IMR-90 (cell line): ENCODE results near the gene ZNF599. TPM values are rescaled to one million over a fixed set of nuclear protein-coding genes. Genes with fewer than 3 reads are reported as not detected.

Experiments
- ATAC-seq: fragments of 200-7000 bp; cut with Tn5 transposase; 2 replicates; pipeline ENCODE4 v1.9.1; 2020; ENCODE audit warnings: low read depth, mild to moderate bottlenecking, moderate library complexity
- BruUV-seq: library from RNA; stranded (reverse); fragments of 400-500 nt; replicated peaks from 2 replicates; lab custom pipeline; 2021; lab: Mats Ljungman, UMichigan
- CTCF ChIA-PET: fragments of 300-600 bp; formaldehyde crosslinking; extraction: SDS; loops from one replicate; lab custom pipeline; 2021; ENCODE audit warnings: antibody characterized with exemption; lab: Yijun Ruan, JAX
- POLR2A ChIA-PET: fragments of 300-600 bp; sonication (Branson Sonifier 250); formaldehyde crosslinking; loops from one replicate; lab custom pipeline; 2022; ENCODE audit warnings: antibody characterized with exemption; ENCODE audit not compliant: unreplicated experiment; lab: Charles Lee
- DNase-seq: peaks from one replicate; pipeline ENCODE4 v3.0.0; 2013
- H2AFZ ChIP-seq: replicated peaks from 2 replicates; pipeline ENCODE3; 2013; ENCODE audit warnings: low read length, mild to moderate bottlenecking; ENCODE audit not compliant: poor library complexity
- H2AK5ac ChIP-seq: 2 replicates; pipeline ENCODE4 v1.6.1; 2013; ENCODE audit warnings: low read depth, low read length, inconsistent platforms
- H2AK9ac ChIP-seq: replicated peaks from 2 replicates; pipeline ENCODE3; 2013; ENCODE audit warnings: mild to moderate bottlenecking, low read depth, low read length, moderate library complexity; ENCODE audit not compliant: poor library complexity
- H2BK120ac ChIP-seq: 2 replicates; pipeline ENCODE4 v1.6.1; 2013; ENCODE audit warnings: low read depth, low read length, inconsistent platforms
- H2BK15ac ChIP-seq: 3 replicates; pipeline ENCODE4 v1.6.1; 2013; ENCODE audit warnings: low read depth, low read length, inconsistent platforms
- H2BK20ac ChIP-seq: 2 replicates; pipeline ENCODE4 v1.6.1; 2013; ENCODE audit warnings: low read depth, mild to moderate bottlenecking, inconsistent platforms, low read length, moderate library complexity
- H2BK5ac ChIP-seq: 2 replicates; pipeline ENCODE4 v1.6.1; 2013; ENCODE audit warnings: mild to moderate bottlenecking, low read depth, low read length, inconsistent platforms; ENCODE audit not compliant: poor library complexity, severe bottlenecking
- H3K14ac ChIP-seq: replicated peaks from 2 replicates; pipeline ENCODE4 v1.6.1; 2013; ENCODE audit warnings: low read depth, low read length, inconsistent platforms
- H3K18ac ChIP-seq: 2 replicates; pipeline ENCODE4 v1.6.1; 2013; ENCODE audit warnings: low read depth, low read length, control low read depth
- H3K23ac ChIP-seq: 2 replicates; pipeline ENCODE4 v1.6.1; 2013; ENCODE audit warnings: low read depth, low read length, inconsistent platforms
- H3K27ac ChIP-seq: 2 replicates; pipeline ENCODE4 v1.5.1; 2013; ENCODE audit warnings: mild to moderate bottlenecking, control low read depth, low read length; ENCODE audit not compliant: insufficient read depth
- H3K27me3 ChIP-seq: 2 replicates; pipeline ENCODE4 v1.6.1; 2013; ENCODE audit warnings: low read length; ENCODE audit not compliant: control insufficient read depth, insufficient read depth
- H3K36me3 ChIP-seq: 2 replicates; pipeline ENCODE4 v1.6.1; 2013; ENCODE audit warnings: low read length, mixed read lengths; ENCODE audit not compliant: control insufficient read depth, insufficient read depth
- H3K4ac ChIP-seq: 2 replicates; pipeline ENCODE4 v1.6.1; 2013; ENCODE audit warnings: low read depth, low read length, inconsistent platforms
- H3K4me1 ChIP-seq: 2 replicates; pipeline ENCODE4 v1.6.1; 2013; ENCODE audit warnings: low read length, mixed read lengths; ENCODE audit not compliant: control insufficient read depth, insufficient read depth
- H3K4me2 ChIP-seq: 2 replicates; pipeline ENCODE4 v1.6.1; 2013; ENCODE audit warnings: low read depth, mild to moderate bottlenecking, control low read depth, low read length, moderate library complexity
- H3K4me3 ChIP-seq: 2 replicates; pipeline ENCODE4 v1.5.1; 2013; ENCODE audit warnings: low read depth, mild to moderate bottlenecking, control low read depth, low read length, moderate library complexity; ENCODE audit not compliant: insufficient read depth
- H3K56ac ChIP-seq: 2 replicates; pipeline ENCODE4 v1.6.1; 2013; ENCODE audit warnings: low read length, inconsistent platforms; ENCODE audit not compliant: insufficient read depth; ENCODE audit errors: extremely low read depth
- H3K79me1 ChIP-seq, 2 experiments: 2 replicates each; pipeline ENCODE4 v1.6.1; 2013; ENCODE audit warnings: low read length in 2 of 2, inconsistent platforms in 1 of 2, low read depth in 1 of 2
- H3K9ac ChIP-seq: 2 replicates; pipeline ENCODE4 v1.6.1; 2013; ENCODE audit warnings: low read depth, low read length, control low read depth
- H3K9me1 ChIP-seq: 2 replicates; pipeline ENCODE4 v1.6.1; 2013; ENCODE audit warnings: low read length, inconsistent platforms; ENCODE audit not compliant: insufficient read depth
- H3K9me3 ChIP-seq: 2 replicates; pipeline ENCODE4 v1.6.1; 2013; ENCODE audit warnings: low read length; ENCODE audit not compliant: control insufficient read depth, insufficient read depth
- H4K20me1 ChIP-seq: 2 replicates; pipeline ENCODE4 v1.6.1; 2013; ENCODE audit warnings: low read length, inconsistent platforms; ENCODE audit not compliant: insufficient read depth
- H4K5ac ChIP-seq: 2 replicates; pipeline ENCODE4 v1.6.1; 2013; ENCODE audit warnings: mild to moderate bottlenecking, low read depth, low read length, control low read depth
- H4K8ac ChIP-seq, 2 experiments: 2 replicates each; pipeline ENCODE4 v1.6.1; 2013; ENCODE audit warnings: low read depth in 2 of 2, low read length in 2 of 2, control low read depth in 1 of 2, inconsistent platforms in 1 of 2
- H4K91ac ChIP-seq: 2 replicates; pipeline ENCODE4 v1.6.1; 2013; ENCODE audit warnings: low read depth, low read length, inconsistent platforms; ENCODE audit not compliant: insufficient read depth
- BHLHE40 ChIP-seq: fragments of 150-350 bp; IDR thresholded peaks from 2 replicates; pipeline ENCODE4 v1.6.1; 2016; ENCODE audit warnings: mild to moderate bottlenecking, low read depth, low read length
- FOS ChIP-seq: fragments of 150-350 bp; IDR thresholded peaks from 2 replicates; pipeline ENCODE4 v1.6.1; 2016; ENCODE audit warnings: low read depth, low read length
- MAFK ChIP-seq: IDR thresholded peaks from 2 replicates; pipeline ENCODE4 v1.6.1; 2012; ENCODE audit warnings: low read depth, low read length, improper control_type of control experiment
- MAZ ChIP-seq: IDR thresholded peaks from 2 replicates; pipeline ENCODE4 v1.6.1; 2012; ENCODE audit warnings: low read depth, mild to moderate bottlenecking, low read length, improper control_type of control experiment, moderate library complexity, borderline replicate concordance
- MXI1 ChIP-seq: IDR thresholded peaks from 2 replicates; pipeline ENCODE4 v1.6.1; 2012; ENCODE audit warnings: low read depth, mild to moderate bottlenecking, low read length, moderate library complexity, borderline replicate concordance
- POLR2A ChIP-seq: IDR thresholded peaks from 2 replicates; pipeline ENCODE4 v1.6.1; 2012; ENCODE audit warnings: mild to moderate bottlenecking, low read depth, low read length
- RAD21 ChIP-seq: IDR thresholded peaks from 2 replicates; pipeline ENCODE4 v1.6.1; 2012; ENCODE audit warnings: low read length, improper control_type of control experiment
- RCOR1 ChIP-seq: IDR thresholded peaks from 2 replicates; pipeline ENCODE4 v1.6.1; 2012; ENCODE audit warnings: mild to moderate bottlenecking, low read length, improper control_type of control experiment; ENCODE audit not compliant: insufficient replicate concordance
- SMC3 ChIP-seq: fragments of 150-350 bp; IDR thresholded peaks from 2 replicates; pipeline ENCODE4 v1.6.1; 2016; ENCODE audit warnings: low read depth, mild to moderate bottlenecking, antibody characterized with exemption, low read length, moderate library complexity
- WGBS, 2 experiments: methylation state at CpG; one replicate each; pipeline versions ENCODE4 v1.1.5 to v1.1.7; 2013; ENCODE audit warnings: missing lambda C conversion rate in 2 of 2; ENCODE audit not compliant: insufficient read length in 1 of 2; ENCODE audit errors: extremely low coverage in 2 of 2; 5-methylcytosine and 5-hydroxymethylcytosine counted together
- dilution Hi-C: fragments of 300-500 bp; cut with HindIII; formaldehyde crosslinking; loops from one replicate; pipeline ENCODE4 v1.14.3; 2018; ENCODE audit warnings: low sequenced_read_pairs; ENCODE audit not compliant: unreplicated experiment
- in situ Hi-C: fragments of 300-500 bp; cut with MboI; formaldehyde crosslinking; loops from 3 replicates; pipeline ENCODE4 v1.14.3; 2019; ENCODE audit warnings: low sequenced_read_pairs, inconsistent platforms, mixed read lengths
- intact Hi-C: fragments of 100-400 bp; cut with micrococcal nuclease; formaldehyde crosslinking; loops from 2 replicates; pipeline ENCODE4 v1.10.0; 2022
- polyA plus RNA-seq, 3 experiments: library from polyadenylated mRNA; depleted of rRNA; stranded (reverse); fragments of >200 nt; gene quantifications; 2 replicates each; pipeline ENCODE4 v1.2.3, GENCODE V29; 2012; ENCODE audit warnings: low replicate concordance in 1 of 3
- total RNA-seq: library from RNA; depleted of rRNA; stranded (reverse); fragments of >200 nt; gene quantifications from 2 replicates; pipeline ENCODE4 v1.2.3, GENCODE V29; 2012
- TF ChIP-seq, protein P1 (sequence below): fragments of 150-350 bp; IDR thresholded peaks from 2 replicates; pipeline ENCODE4 v1.6.1; 2016; ENCODE audit warnings: low read depth, mild to moderate bottlenecking, low read length, moderate library complexity, borderline replicate concordance
- TF ChIP-seq, protein P2 (sequence below): conservative IDR thresholded peaks from 2 replicates; pipeline ENCODE4 v1.5.1; 2012; ENCODE audit warnings: mild to moderate bottlenecking, low read depth, low read length, improper control_type of control experiment
- TF ChIP-seq, protein P3 (sequence below): fragments of 150-350 bp; IDR thresholded peaks from 2 replicates; pipeline ENCODE4 v1.6.1; 2017; ENCODE audit warnings: mild to moderate bottlenecking, antibody characterized with exemption, low read length, low read depth

ZNF599 gene
- total and polyA plus RNA-seq, 2 of the 4 experiments (the other 2 are of a cell fraction) = 3.4 to 5.9 TPM

DNA sequence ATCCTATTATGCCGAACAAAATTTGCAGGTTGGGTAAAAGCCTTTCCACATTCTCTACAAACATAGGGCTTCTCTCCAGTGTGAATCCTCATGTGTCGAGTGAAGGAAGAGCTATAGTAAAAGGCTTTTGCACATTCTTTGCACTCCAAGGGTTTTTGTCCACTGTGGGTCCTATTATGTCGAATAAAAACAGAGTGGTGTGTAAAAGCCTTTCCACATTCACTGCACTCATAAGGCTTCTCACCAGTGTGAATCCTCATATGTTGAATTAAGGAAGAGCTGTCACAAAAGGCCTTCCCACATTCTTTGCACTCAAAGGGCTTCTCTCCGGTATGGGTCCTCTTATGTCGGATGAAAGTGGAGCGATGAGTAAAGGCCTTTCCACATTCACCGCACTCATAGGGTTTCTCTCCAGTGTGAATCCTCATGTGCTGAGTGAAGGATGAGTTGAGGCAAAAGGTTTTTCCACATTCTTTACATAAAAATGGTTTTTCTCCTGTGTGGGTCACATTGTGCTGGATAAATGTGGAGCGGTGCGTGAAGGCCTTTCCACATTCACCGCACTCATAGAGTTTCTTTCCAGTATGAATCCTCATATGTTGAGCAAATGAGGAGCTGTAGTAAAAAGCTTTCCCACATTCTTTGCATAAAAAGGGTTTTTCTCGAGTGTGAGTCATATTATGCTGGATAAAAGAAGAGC, 13.6 kb downstream of the ZNF599 start:
- no CpG with 5 or more reads among the region's 11 CpGs for WGBS, 2 experiments
- dilution Hi-C loops = no loop called here
- H2AK9ac ChIP-seq = no peak overlapping the region
- H3K9me1 ChIP-seq = no peaks in the 10 kb centered on the region
- no peaks in the 10 kb centered on the region for H3K79me1 ChIP-seq
- no peak overlapping the region for H3K9ac ChIP-seq
- no peak overlapping the region for H2BK120ac ChIP-seq
- no peaks in the 10 kb centered on the region for H4K20me1 ChIP-seq
- no peak overlapping the region for H3K56ac ChIP-seq
- intact Hi-C loops = no loop called here
- DNase-seq (no peak), ATAC-seq (no peak)
- H4K91ac ChIP-seq = no peak overlapping the region
- in situ Hi-C loops = no loop called here
- H3K36me3 ChIP-seq = peaks cover 26% of the 10 kb centered on the region
- no peak overlapping the region for H2BK5ac ChIP-seq
- H3K4me2 ChIP-seq = no peak overlapping the region
- no peaks in the 10 kb centered on the region for H3K4me1 ChIP-seq
- H3K27ac ChIP-seq = no peak overlapping the region
- BruUV-seq = no TSS peak
- H3K23ac ChIP-seq = no peak overlapping the region
- no peak overlapping the region for H3K4ac ChIP-seq
- no peak overlapping the region for H3K18ac ChIP-seq
- no peak overlapping the region for H4K8ac ChIP-seq
- no peaks in the 10 kb centered on the region for H3K27me3 ChIP-seq
- no peak overlapping the region for H4K5ac ChIP-seq
- CTCF ChIA-PET = no interaction called here
- H3K14ac ChIP-seq = no peak overlapping the region
- POLR2A ChIA-PET = no interaction called here
- H2BK20ac ChIP-seq = no peak overlapping the region
- TF ChIP-seq, protein P1, sequence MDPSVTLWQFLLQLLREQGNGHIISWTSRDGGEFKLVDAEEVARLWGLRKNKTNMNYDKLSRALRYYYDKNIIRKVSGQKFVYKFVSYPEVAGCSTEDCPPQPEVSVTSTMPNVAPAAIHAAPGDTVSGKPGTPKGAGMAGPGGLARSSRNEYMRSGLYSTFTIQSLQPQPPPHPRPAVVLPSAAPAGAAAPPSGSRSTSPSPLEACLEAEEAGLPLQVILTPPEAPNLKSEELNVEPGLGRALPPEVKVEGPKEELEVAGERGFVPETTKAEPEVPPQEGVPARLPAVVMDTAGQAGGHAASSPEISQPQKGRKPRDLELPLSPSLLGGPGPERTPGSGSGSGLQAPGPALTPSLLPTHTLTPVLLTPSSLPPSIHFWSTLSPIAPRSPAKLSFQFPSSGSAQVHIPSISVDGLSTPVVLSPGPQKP = no peak
- no peak for TF ChIP-seq FOS
- TF ChIP-seq RCOR1 = no peak
- no peak for TF ChIP-seq MXI1
- TF ChIP-seq, protein P2, sequence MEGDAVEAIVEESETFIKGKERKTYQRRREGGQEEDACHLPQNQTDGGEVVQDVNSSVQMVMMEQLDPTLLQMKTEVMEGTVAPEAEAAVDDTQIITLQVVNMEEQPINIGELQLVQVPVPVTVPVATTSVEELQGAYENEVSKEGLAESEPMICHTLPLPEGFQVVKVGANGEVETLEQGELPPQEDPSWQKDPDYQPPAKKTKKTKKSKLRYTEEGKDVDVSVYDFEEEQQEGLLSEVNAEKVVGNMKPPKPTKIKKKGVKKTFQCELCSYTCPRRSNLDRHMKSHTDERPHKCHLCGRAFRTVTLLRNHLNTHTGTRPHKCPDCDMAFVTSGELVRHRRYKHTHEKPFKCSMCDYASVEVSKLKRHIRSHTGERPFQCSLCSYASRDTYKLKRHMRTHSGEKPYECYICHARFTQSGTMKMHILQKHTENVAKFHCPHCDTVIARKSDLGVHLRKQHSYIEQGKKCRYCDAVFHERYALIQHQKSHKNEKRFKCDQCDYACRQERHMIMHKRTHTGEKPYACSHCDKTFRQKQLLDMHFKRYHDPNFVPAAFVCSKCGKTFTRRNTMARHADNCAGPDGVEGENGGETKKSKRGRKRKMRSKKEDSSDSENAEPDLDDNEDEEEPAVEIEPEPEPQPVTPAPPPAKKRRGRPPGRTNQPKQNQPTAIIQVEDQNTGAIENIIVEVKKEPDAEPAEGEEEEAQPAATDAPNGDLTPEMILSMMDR = no peak
- TF ChIP-seq RAD21 = no peak
- no peak for TF ChIP-seq SMC3
- TF ChIP-seq MAFK = no peak
- no peak for TF ChIP-seq POLR2A
- TF ChIP-seq, protein P3, sequence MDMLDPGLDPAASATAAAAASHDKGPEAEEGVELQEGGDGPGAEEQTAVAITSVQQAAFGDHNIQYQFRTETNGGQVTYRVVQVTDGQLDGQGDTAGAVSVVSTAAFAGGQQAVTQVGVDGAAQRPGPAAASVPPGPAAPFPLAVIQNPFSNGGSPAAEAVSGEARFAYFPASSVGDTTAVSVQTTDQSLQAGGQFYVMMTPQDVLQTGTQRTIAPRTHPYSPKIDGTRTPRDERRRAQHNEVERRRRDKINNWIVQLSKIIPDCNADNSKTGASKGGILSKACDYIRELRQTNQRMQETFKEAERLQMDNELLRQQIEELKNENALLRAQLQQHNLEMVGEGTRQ = no peak
- TF ChIP-seq BHLHE40 = no peak
- TF ChIP-seq MAZ = no peak
- peaks cover 59% of the 10 kb centered on the region for H3K9me3 ChIP-seq
- no peak overlapping the region for H2BK15ac ChIP-seq
- H2AFZ ChIP-seq = no peak overlapping the region
- no peak overlapping the region for H3K4me3 ChIP-seq
- H2AK5ac ChIP-seq = no peak overlapping the region
